SK-N-MC (cell line): ENCODE measurements around the gene BAD.

Experiments
- DNase-seq: peaks from one replicate; pipeline ENCODE4 v3.0.0-alpha.2; 2011; ENCODE audit warnings: low read depth, low spot score
- H3K27ac ChIP-seq: fragments of 200-600 bp; sonication (generic); 2 replicates; pipeline ENCODE4 v1.5.1; 2016; ENCODE audit warnings: mixed run types
- H3K36me3 ChIP-seq: fragments of 200-600 bp; sonication (generic); 2 replicates; pipeline ENCODE4 v1.6.1; 2017; ENCODE audit warnings: antibody characterized with exemption, low read length, mixed read lengths; ENCODE audit not compliant: insufficient read depth
- H3K4me3 ChIP-seq: fragments of 200-600 bp; sonication (generic); 2 replicates; pipeline ENCODE4 v1.5.1; 2016
- H3K9ac ChIP-seq: fragments of 200-600 bp; sonication (generic); 2 replicates; pipeline ENCODE4 v1.8.0; 2017; ENCODE audit warnings: mixed run types, mixed read lengths; ENCODE audit not compliant: insufficient read length
- H3K9me3 ChIP-seq: fragments of 200-600 bp; sonication (generic); 2 replicates; pipeline ENCODE4 v1.6.1; 2017; ENCODE audit warnings: low read depth, mild to moderate bottlenecking, antibody characterized with exemption, low read length, moderate library complexity, mixed read lengths
- EZH2 ChIP-seq: fragments of 200-600 bp; sonication (generic); IDR thresholded peaks from one replicate; pipeline ENCODE4 v1.6.1; 2017; ENCODE audit warnings: antibody characterized with exemption
- FOXP2 ChIP-seq: optimal IDR thresholded peaks from 2 replicates; pipeline ENCODE3; 2011; ENCODE audit warnings: mild to moderate bottlenecking, moderate library complexity; ENCODE audit not compliant: insufficient read depth; ENCODE audit errors: extremely low read length, control extremely low read depth
- POLR2AphosphoS5 ChIP-seq: IDR thresholded peaks from 2 replicates; pipeline ENCODE4 v1.6.1; 2012; ENCODE audit warnings: mild to moderate bottlenecking, low read depth, low read length, borderline replicate concordance

The BAD gene

GRCh38 chr11:64252003-64252872 lies 32.2 kb downstream of the BAD start:
- Histone ChIP-seq H3K4me3 (peak overlapping the region; percentile 94), H3K9ac (peak overlapping the region; percentile 83), H3K9me3 (no peaks in the 10 kb centered on the region), H3K36me3 (peaks cover 15% of the 10 kb centered on the region; the same call in 1 of the 2 replicates), H3K27ac (0 out of 2 replicates have a peak overlapping the region, but pooled peaks have one; percentile 19)
- no peak for DNase-seq
- no peak for TF ChIP-seq FOXP2
- TF ChIP-seq POLR2AphosphoS5 = peak; percentile 59; the same call in 1 of the 2 replicates

- Histone ChIP-seq H3K27ac (no peak overlapping the region), H3K4me3 (peak overlapping the region; percentile 94), H3K9me3 (no peaks in the 10 kb centered on the region), H3K9ac (peak overlapping the region; percentile 83), H3K36me3 (peaks cover 15% of the 10 kb centered on the region; the same call in 1 of the 2 replicates)
- TF ChIP-seq POLR2AphosphoS5 (no peak), EZH2 (no peak), FOXP2 (no peak)
- DNase-seq = no peak
Observed at GRCh38 chr11:64251753-64252002, 32.8 kb downstream of the BAD start.

GRCh38 chr11:64251016-64251752 lies 33.3 kb downstream of the BAD start, which contains the start of gene PLCB3:
Gene PLCB3, plus strand, starts transcription at chr11:64251530. Its CDS starts 120 bp downstream, at chr11:64251650.
- peak within 1 kb of the TSS; percentile 83 for H3K9ac ChIP-seq
- peaks cover 10% of the 10 kb centered on the region; the same call in 1 of the 2 replicates for H3K36me3 ChIP-seq
- H3K4me3 ChIP-seq = peak within 1 kb of the TSS; percentile 94
- TF ChIP-seq FOXP2 = no peak
- peak; percentile 64; the same call in 1 of the 2 replicates for TF ChIP-seq POLR2AphosphoS5
- no peak for TF ChIP-seq EZH2
- no peaks in the 10 kb centered on the region for H3K9me3 ChIP-seq
- H3K27ac ChIP-seq = no peak within 1 kb of the TSS
- no peak for DNase-seq

GRCh38 chr11:64250415-64251015 lies 34.0 kb downstream of the BAD start:
- no peak for TF ChIP-seq POLR2AphosphoS5
- TF ChIP-seq FOXP2 = no peak
- no peak for TF ChIP-seq EZH2
- H3K9ac ChIP-seq = peak overlapping the region; percentile 74
- no peak for DNase-seq
- peak overlapping the region; percentile 94 for H3K4me3 ChIP-seq
- H3K27ac ChIP-seq = no peak overlapping the region
- peaks cover 4% of the 10 kb centered on the region; the same call in 1 of the 2 replicates for H3K36me3 ChIP-seq
- no peaks in the 10 kb centered on the region for H3K9me3 ChIP-seq

- Histone ChIP-seq H3K27ac (no peak overlapping the region), H3K4me3 (no peak overlapping the region), H3K9ac (no peak overlapping the region), H3K36me3 (no peaks in the 10 kb centered on the region; the same call in 1 of the 2 replicates), H3K9me3 (no peaks in the 10 kb centered on the region)
- DNase-seq = no peak
- TF ChIP-seq FOXP2 (no peak), EZH2 (no peak), POLR2AphosphoS5 (no peak)
Observed at GRCh38 chr11:64249563-64250414, 34.7 kb downstream of the BAD start.

GRCh38 chr11:64249038-64249437 lies 35.4 kb downstream of the BAD start:
- H3K9ac ChIP-seq = no peak overlapping the region
- no peaks in the 10 kb centered on the region for H3K9me3 ChIP-seq
- no peak for DNase-seq
- H3K4me3 ChIP-seq = no peak overlapping the region
- TF ChIP-seq FOXP2 (no peak), POLR2AphosphoS5 (no peak), EZH2 (no peak)
- no peak overlapping the region for H3K27ac ChIP-seq
- peaks cover 3% of the 10 kb centered on the region; the same call in 1 of the 2 replicates for H3K36me3 ChIP-seq

GRCh38 chr11:64248578-64248977 lies 35.9 kb downstream of the BAD start:
- no peaks in the 10 kb centered on the region for H3K9me3 ChIP-seq
- H3K4me3 ChIP-seq = no peak overlapping the region
- peaks cover 4% of the 10 kb centered on the region; the same call in 1 of the 2 replicates for H3K36me3 ChIP-seq
- no peak overlapping the region for H3K9ac ChIP-seq
- H3K27ac ChIP-seq = peak overlapping the region; percentile 86; the same call in 1 of the 2 replicates
- no peak for TF ChIP-seq EZH2
- DNase-seq = no peak
